NCI-H1436 (cell line): Measurements from ENCODE around the gene RYR1.
"Not testable (repeated sequence)": the region's sequence is repeated elsewhere in the genome, so short reads cannot be mapped to it uniquely, and the experiment has no call there.

Source experiments
- DNase-seq: peaks from one replicate; lab custom pipeline; 2025; lab: John Stamatoyannopoulos, UW

Gene RYR1

GRCh38 chr19:38561658-38562057, 128.2 kb downstream of the RYR1 start:
- DNase-seq: no peak

- DNase-seq: no peak
These were observed 128.6 kb downstream of the RYR1 start for GRCh38 chr19:38562096-38562495.

GRCh38 chr19:38563475-38563874, 130.0 kb downstream of the RYR1 start:
- no peak for DNase-seq

GRCh38 chr19:38564981-38565690, 131.6 kb downstream of the RYR1 start:
- no peak for DNase-seq

GRCh38 chr19:38565691-38566105, 132.2 kb downstream of the RYR1 start:
- DNase-seq: no peak

GRCh38 chr19:38569368-38569983, 136.0 kb downstream of the RYR1 start:
- DNase-seq: no peak

- DNase-seq: no peak
These were observed 138.2 kb downstream of the RYR1 start for GRCh38 chr19:38571682-38572081.

GRCh38 chr19:38577826-38578225, 144.3 kb downstream of the RYR1 start:
- DNase-seq: no peak

GRCh38 chr19:38579304-38579703, 145.8 kb downstream of the RYR1 start:
- not testable (repeated sequence) for DNase-seq

GRCh38 chr19:38580080-38580479, 146.6 kb downstream of the RYR1 start:
- no peak for DNase-seq

GRCh38 chr19:38583219-38583984, 149.9 kb downstream of the RYR1 start:
- no peak for DNase-seq

- no peak for DNase-seq
These were observed 150.5 kb downstream of the RYR1 start for GRCh38 chr19:38583985-38584305.

- DNase-seq: no peak
These were observed 154.1 kb downstream of the RYR1 start for GRCh38 chr19:38587562-38587961.

GRCh38 chr19:38588041-38588440, 154.6 kb downstream of the RYR1 start:
- no peak for DNase-seq

- no peak for DNase-seq
These were observed 159.4 kb downstream of the RYR1 start for GRCh38 chr19:38592940-38593339.

GRCh38 chr19:38596057-38596981, 162.8 kb downstream of the RYR1 start:
- DNase-seq: no peak

- no peak for DNase-seq
These were observed 163.6 kb downstream of the RYR1 start for GRCh38 chr19:38597075-38597474.

GRCh38 chr19:38599722-38600121, 166.2 kb downstream of the RYR1 start:
- DNase-seq: no peak

GRCh38 chr19:38602856-38603255, 169.4 kb downstream of the RYR1 start:
- DNase-seq: not testable (repeated sequence)

- no peak for DNase-seq
These were observed 172.6 kb downstream of the RYR1 start for GRCh38 chr19:38606131-38606530.

GRCh38 chr19:38614289-38614688, 180.8 kb downstream of the RYR1 start:
- no peak for DNase-seq

GRCh38 chr19:38615007-38615581, 181.6 kb downstream of the RYR1 start:
- no peak for DNase-seq
